Breast epithelium (tissue), 4 donors: ENCODE measurements around the gene DNASE1L1. TPM values are rescaled to one million over a fixed set of nuclear protein-coding genes. Genes with fewer than 3 reads are reported as not detected.

ENCODE experiments used
- DNase-seq, 2 donors: peaks; one replicate each; pipeline ENCODE4 v3.0.0-alpha.2; 2019; ENCODE audit warnings: low spot score in 2 of 2
- H3K27ac ChIP-seq, 2 donors: fragments of 200-600 bp; sonication (generic) in 1 of 2; one replicate each; pipeline ENCODE4 v1.5.1; 2016 to 2019; ENCODE audit warnings: mild to moderate bottlenecking in 1 of 2
- H3K27me3 ChIP-seq, 2 donors: fragments of 200-600 bp; sonication (generic) in 1 of 2; one replicate each; pipeline versions ENCODE4 v1.5.1 to v1.6.0; 2017 to 2019; ENCODE audit warnings: control low read depth in 1 of 2, mild to moderate bottlenecking in 1 of 2
- H3K36me3 ChIP-seq: fragments of 200-600 bp; one replicate; pipeline ENCODE4 v1.5.1; 2019
- H3K4me1 ChIP-seq, 2 donors: fragments of 200-600 bp; sonication (generic); one replicate each; pipeline ENCODE4 v1.5.1; 2016 to 2019; ENCODE audit warnings: control low read depth in 1 of 2
- H3K4me3 ChIP-seq, 3 donors: fragments of 200-600 bp; sonication (generic); 1 replicate in 2 of 3; 2 replicates in 1 of 3; pipeline ENCODE4 v1.5.1; 2016 to 2019; ENCODE audit warnings: mild to moderate bottlenecking in 3 of 3, moderate library complexity in 2 of 3
- H3K9me3 ChIP-seq, 2 donors: fragments of 200-600 bp; sonication (generic) in 1 of 2; one replicate each; pipeline ENCODE4 v1.5.1; 2016 to 2019; ENCODE audit warnings: control low read depth in 1 of 2
- POLR2A ChIP-seq: fragments of 450-650 bp; IDR thresholded peaks from one replicate; pipeline ENCODE4 v1.6.1; 2016; ENCODE audit warnings: antibody characterized with exemption, mild to moderate bottlenecking, moderate library complexity
- POLR2AphosphoS5 ChIP-seq, 3 donors: sonication (generic); formaldehyde crosslinking; IDR thresholded peaks; one replicate each; pipeline ENCODE4 v1.6.1; 2017; ENCODE audit warnings: antibody characterized with exemption in 3 of 3
- intact Hi-C: fragments of 100-400 bp; cut with DNase I; formaldehyde crosslinking; loops from one replicate; pipeline ENCODE4 v1.15.1; 2023; ENCODE audit warnings: low total_unique reads
- total RNA-seq, 3 donors: library from RNA; depleted of rRNA; stranded (reverse); fragments of >200 nt; gene quantifications; one replicate each; pipeline ENCODE4 v1.1.0, GENCODE V29; 2016
- TF ChIP-seq, protein P1 (sequence below), 3 donors: fragments of 450-650 bp; IDR thresholded peaks; one replicate each; pipeline ENCODE4 v1.5.1; 2016 to 2017; ENCODE audit warnings: antibody characterized with exemption in 3 of 3, mild to moderate bottlenecking in 3 of 3, moderate library complexity in 3 of 3

The DNASE1L1 gene
- total RNA-seq, 3 donors from 2014 or later: 26.2 to 44.3 (median 26.9) TPM

DNA sequence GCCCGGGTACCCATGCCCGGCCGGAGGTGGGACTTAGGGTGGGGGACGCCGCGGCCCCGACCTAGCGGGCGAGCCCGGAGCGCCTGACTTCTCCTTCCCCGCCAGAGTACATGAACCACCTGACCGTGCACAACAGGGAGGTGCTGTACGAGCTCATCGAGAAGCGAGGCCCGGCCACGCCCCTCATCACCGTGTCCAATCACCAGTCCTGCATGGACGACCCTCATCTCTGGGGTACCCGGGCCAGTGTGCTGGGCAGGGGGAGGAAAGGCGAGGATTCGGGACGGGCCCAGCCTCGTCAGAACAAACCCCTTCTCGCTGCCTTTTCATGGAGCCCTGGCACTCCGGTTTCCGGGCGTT is 2.9 kb upstream of the DNASE1L1 start:
- DNase-seq: peak; percentile 54 to 63
- intact Hi-C loops: no loop called here
- no peaks in the 10 kb centered on the region for H3K4me1 ChIP-seq
- peak overlapping the region; percentile 94 to 97 for H3K27ac ChIP-seq
- H3K4me3 ChIP-seq: peak overlapping the region; percentile 66 to 88 (median 72)
- no peaks in the 10 kb centered on the region for H3K36me3 ChIP-seq
- no peaks in the 10 kb centered on the region for H3K9me3 ChIP-seq
- TF ChIP-seq POLR2A (peak; percentile 36), POLR2AphosphoS5 (IDR thresholded peaks at IDR 0.05) (peak in 1 of 3 donors; percentile 2)
- TF ChIP-seq, protein P1, sequence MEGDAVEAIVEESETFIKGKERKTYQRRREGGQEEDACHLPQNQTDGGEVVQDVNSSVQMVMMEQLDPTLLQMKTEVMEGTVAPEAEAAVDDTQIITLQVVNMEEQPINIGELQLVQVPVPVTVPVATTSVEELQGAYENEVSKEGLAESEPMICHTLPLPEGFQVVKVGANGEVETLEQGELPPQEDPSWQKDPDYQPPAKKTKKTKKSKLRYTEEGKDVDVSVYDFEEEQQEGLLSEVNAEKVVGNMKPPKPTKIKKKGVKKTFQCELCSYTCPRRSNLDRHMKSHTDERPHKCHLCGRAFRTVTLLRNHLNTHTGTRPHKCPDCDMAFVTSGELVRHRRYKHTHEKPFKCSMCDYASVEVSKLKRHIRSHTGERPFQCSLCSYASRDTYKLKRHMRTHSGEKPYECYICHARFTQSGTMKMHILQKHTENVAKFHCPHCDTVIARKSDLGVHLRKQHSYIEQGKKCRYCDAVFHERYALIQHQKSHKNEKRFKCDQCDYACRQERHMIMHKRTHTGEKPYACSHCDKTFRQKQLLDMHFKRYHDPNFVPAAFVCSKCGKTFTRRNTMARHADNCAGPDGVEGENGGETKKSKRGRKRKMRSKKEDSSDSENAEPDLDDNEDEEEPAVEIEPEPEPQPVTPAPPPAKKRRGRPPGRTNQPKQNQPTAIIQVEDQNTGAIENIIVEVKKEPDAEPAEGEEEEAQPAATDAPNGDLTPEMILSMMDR (IDR thresholded peaks at IDR 0.05): no peak
- H3K27me3 ChIP-seq: peaks cover 0 to 30% of the 10 kb centered on the region in 2 donors

DNA sequence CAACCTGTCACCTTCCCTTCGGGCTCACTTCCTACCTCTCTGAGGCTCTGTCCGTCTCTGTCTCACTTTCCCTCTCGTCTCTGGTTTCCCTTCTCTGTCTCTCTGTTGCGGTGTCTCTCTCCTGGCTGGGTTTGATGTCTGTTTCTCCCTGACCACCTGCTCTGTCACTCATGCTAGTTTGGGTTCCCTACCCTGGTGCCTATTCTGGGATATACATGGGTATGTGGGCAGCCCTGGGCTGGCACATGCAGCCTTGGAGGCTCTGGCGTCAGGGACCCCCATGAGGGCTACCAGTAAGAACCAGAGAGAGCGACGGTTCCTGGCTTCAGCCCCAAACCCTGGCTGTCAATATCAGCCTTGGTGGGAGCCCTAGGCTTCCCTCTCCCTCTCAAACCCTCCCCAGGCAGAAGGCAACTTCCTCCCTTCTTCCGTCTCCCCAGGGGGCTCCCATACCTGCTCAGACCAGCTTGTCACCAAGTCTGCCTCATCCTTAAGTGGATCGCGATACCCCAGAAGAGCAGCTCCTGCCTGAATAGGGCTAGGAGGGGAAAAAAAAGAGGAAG is 314 bp downstream of the DNASE1L1 start:
- peak overlapping the region; percentile 48 to 72 for H3K27ac ChIP-seq
- H3K4me3 ChIP-seq: peak overlapping the region; percentile 35 to 52 (median 37)
- H3K4me1 ChIP-seq: no peaks in the 10 kb centered on the region
- DNase-seq: no peak
- H3K9me3 ChIP-seq: no peaks in the 10 kb centered on the region
- intact Hi-C loops: loop anchor here (5.0 kb wide), 1 partner anchor 71 kb away; no protein-coding TSS in a partner anchor
- TF ChIP-seq POLR2AphosphoS5 (IDR thresholded peaks at IDR 0.05) (no peak), POLR2A (no peak)
- TF ChIP-seq, protein P1 (IDR thresholded peaks at IDR 0.05): no peak
- no peaks in the 10 kb centered on the region for H3K36me3 ChIP-seq
- H3K27me3 ChIP-seq: peaks cover 0 to 33% of the 10 kb centered on the region in 2 donors

DNA sequence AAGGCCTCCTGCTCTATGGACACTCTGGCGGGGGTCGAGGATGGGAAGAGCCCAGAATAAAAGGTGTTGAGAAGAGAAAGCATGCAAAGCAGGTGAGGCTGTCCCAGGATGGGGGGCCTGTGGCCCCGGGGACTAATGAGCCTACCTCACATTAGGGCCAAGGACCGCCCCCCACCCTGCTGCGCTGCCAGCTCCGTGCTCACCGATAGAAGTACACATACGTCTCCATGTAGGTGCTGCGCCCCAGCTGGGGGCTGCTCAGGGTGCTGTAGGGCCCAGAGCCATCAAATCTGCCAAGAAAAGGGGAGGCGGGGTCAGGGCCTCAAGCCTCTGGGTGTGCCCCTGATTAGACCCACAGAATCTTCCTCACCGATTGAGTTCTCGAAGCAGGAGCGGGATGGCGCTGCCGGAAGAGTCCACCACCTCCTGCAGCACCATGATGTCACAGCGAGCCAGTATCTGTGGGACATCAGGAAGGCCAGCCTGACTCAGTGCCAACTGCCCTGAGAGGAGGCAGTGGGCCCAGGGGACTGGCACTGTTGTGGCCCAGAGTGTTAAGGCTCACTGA is 4.3 kb downstream of the DNASE1L1 start:
- Histone ChIP-seq H3K27me3 (peaks cover 0 to 35% of the 10 kb centered on the region in 2 donors), H3K9me3 (no peaks in the 10 kb centered on the region), H3K4me3 (no peak overlapping the region), H3K27ac (no peak overlapping the region), H3K36me3 (no peaks in the 10 kb centered on the region), H3K4me1 (no peaks in the 10 kb centered on the region)
- TF ChIP-seq POLR2AphosphoS5 (IDR thresholded peaks at IDR 0.05): no peak
- TF ChIP-seq, protein P1 (IDR thresholded peaks at IDR 0.05): no peak
- intact Hi-C loops: loop anchor here (5.0 kb wide), 1 partner anchor 67 kb away; no protein-coding TSS in a partner anchor
- DNase-seq: no peak

DNA sequence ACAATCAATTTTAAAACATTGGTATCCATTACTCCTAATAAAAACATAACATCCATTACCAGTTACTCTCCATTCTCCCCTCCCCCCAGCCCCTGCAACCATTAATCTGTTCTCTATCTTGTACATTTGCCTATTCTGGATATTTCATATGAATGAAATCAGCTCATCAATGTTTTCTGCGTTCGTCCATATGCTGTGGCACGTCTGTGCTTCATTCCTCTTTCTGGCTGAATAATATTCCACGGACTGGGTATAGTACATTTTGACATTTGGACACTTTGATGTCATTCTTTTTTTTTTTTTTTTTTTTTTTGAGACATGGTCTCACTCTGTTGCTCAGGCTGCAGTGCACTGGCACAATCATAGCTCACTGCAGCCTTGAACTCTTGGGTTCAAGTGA is 5.2 kb downstream of the DNASE1L1 start:
- Histone ChIP-seq H3K27ac (no peak overlapping the region), H3K4me3 (no peak overlapping the region), H3K36me3 (no peaks in the 10 kb centered on the region), H3K4me1 (no peaks in the 10 kb centered on the region), H3K9me3 (no peaks in the 10 kb centered on the region), H3K27me3 (peaks cover 0 to 27% of the 10 kb centered on the region in 2 donors)
- no peak for DNase-seq
- intact Hi-C loops: no loop called here
- TF ChIP-seq POLR2AphosphoS5 (IDR thresholded peaks at IDR 0.05) (no peak), POLR2A (no peak)
- TF ChIP-seq, protein P1 (IDR thresholded peaks at IDR 0.05): no peak

DNA sequence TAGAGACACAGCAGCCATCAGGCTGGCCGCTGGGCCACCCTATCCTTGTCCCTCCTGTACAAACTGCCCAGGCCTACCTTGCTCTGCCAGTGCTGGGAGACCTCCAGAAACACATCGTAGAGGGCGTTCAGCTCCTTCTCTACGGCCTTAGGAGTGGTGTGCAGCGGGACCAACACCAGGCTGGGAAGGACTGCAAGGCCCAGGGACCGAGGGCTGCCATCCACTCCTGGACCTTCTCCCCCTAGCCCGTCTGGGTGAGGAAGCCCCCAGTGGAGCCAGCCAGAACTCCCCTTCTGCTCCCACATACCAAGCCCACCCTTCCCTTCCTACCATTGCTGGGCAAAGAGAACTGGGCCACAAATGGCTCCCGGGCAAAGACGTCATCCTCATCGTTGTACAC is 5.9 kb downstream of the DNASE1L1 start:
- Histone ChIP-seq H3K27me3 (peaks cover 0 to 20% of the 10 kb centered on the region in 2 donors), H3K27ac (peak overlapping the region in 1 of 2 donors; percentile 55), H3K4me3 (no peak overlapping the region), H3K36me3 (no peaks in the 10 kb centered on the region), H3K4me1 (no peaks in the 10 kb centered on the region), H3K9me3 (no peaks in the 10 kb centered on the region)
- no peak for DNase-seq
- intact Hi-C loops: no loop called here
- TF ChIP-seq POLR2A (no peak), POLR2AphosphoS5 (IDR thresholded peaks at IDR 0.05) (no peak)
- TF ChIP-seq, protein P1 (IDR thresholded peaks at IDR 0.05): no peak
